Liver (tissue), 9 donors: Measurements from ENCODE around the gene TAS2R13. TPM values are rescaled to one million over a fixed set of nuclear protein-coding genes. Genes with fewer than 3 reads are reported as not detected.

Experiments used
- DNase-seq: peaks from one replicate; pipeline ENCODE4 v3.0.0-alpha.2; 2017; ENCODE audit warnings: low spot score
- H3K27ac ChIP-seq, 2 donors: one replicate each; pipeline ENCODE4 v1.7.0; 2013; ENCODE audit warnings: inconsistent platforms in 2 of 2, low read length in 2 of 2, control low read depth in 1 of 2, low read depth in 1 of 2, mild to moderate bottlenecking in 1 of 2
- H3K27me3 ChIP-seq, 4 donors: one replicate each; pipeline versions ENCODE4 v1.6.1 to v1.7.0; 2013; ENCODE audit warnings: low read length in 3 of 4, inconsistent platforms in 1 of 4, mild to moderate bottlenecking in 1 of 4, moderate library complexity in 1 of 4; ENCODE audit not compliant: control insufficient read depth in 4 of 4, insufficient read depth in 4 of 4
- H3K36me3 ChIP-seq, 4 donors: one replicate each; pipeline versions ENCODE4 v1.6.1 to v1.7.0; 2013; ENCODE audit warnings: low read length in 3 of 4, mild to moderate bottlenecking in 3 of 4, low read depth in 1 of 4, moderate library complexity in 1 of 4; ENCODE audit not compliant: control insufficient read depth in 4 of 4, insufficient read depth in 3 of 4
- H3K4me1 ChIP-seq, 4 donors: one replicate each; pipeline versions ENCODE4 v1.6.1 to v1.7.0; 2013; ENCODE audit warnings: low read length in 3 of 4, mild to moderate bottlenecking in 3 of 4, moderate library complexity in 1 of 4; ENCODE audit not compliant: control insufficient read depth in 4 of 4, insufficient read depth in 4 of 4
- H3K4me3 ChIP-seq, 3 donors: one replicate each; pipeline versions ENCODE4 v1.6.1 to v1.7.0; 2013; ENCODE audit warnings: low read length in 3 of 3, control low read depth in 1 of 3, low read depth in 1 of 3, mild to moderate bottlenecking in 1 of 3
- H3K9ac ChIP-seq, 2 donors: one replicate each; pipeline ENCODE4 v1.7.0; 2013; ENCODE audit warnings: low read length in 2 of 2, mild to moderate bottlenecking in 2 of 2, moderate library complexity in 2 of 2, control low read depth in 1 of 2, low read depth in 1 of 2
- H3K9me3 ChIP-seq, 4 donors: one replicate each; pipeline versions ENCODE4 v1.6.1 to v1.7.0; 2013; ENCODE audit warnings: low read length in 3 of 4; ENCODE audit not compliant: control insufficient read depth in 4 of 4
- ATF3 ChIP-seq: IDR thresholded peaks from 2 replicates; pipeline ENCODE4 v1.6.1; 2016; ENCODE audit warnings: antibody characterized with exemption
- EGR1 ChIP-seq, 2 donors: IDR thresholded peaks; 2 replicates each; pipeline ENCODE4 v1.6.1; 2016 to 2018; ENCODE audit warnings: antibody characterized with exemption in 2 of 2, low read depth in 2 of 2
- FOXA1 ChIP-seq: IDR thresholded peaks from 2 replicates; pipeline ENCODE4 v1.6.1; 2016; ENCODE audit warnings: antibody characterized with exemption
- HNF4G ChIP-seq: IDR thresholded peaks from 2 replicates; pipeline ENCODE4 v1.6.1; 2016; ENCODE audit warnings: antibody characterized with exemption
- MAX ChIP-seq: IDR thresholded peaks from 2 replicates; pipeline ENCODE4 v1.6.1; 2016; ENCODE audit warnings: antibody characterized with exemption
- RAD21 ChIP-seq, 2 donors: IDR thresholded peaks; 2 replicates each; pipeline ENCODE4 v1.6.1; 2016; ENCODE audit warnings: antibody characterized with exemption in 2 of 2, mild to moderate bottlenecking in 2 of 2
- REST ChIP-seq: IDR thresholded peaks from 2 replicates; pipeline ENCODE4 v1.6.1; 2016; ENCODE audit warnings: antibody characterized with exemption, mild to moderate bottlenecking
- ZBTB33 ChIP-seq: IDR thresholded peaks from 2 replicates; pipeline ENCODE4 v1.6.1; 2016; ENCODE audit warnings: antibody characterized with exemption
- WGBS: extraction: QIAGEN DNeasy Blood & Tissue Kit; methylation state at CpG from one replicate; pipeline ENCODE4 v1.1.7; 2013; 5-methylcytosine and 5-hydroxymethylcytosine counted together
- polyA plus RNA-seq, 2 donors: library from polyadenylated mRNA; stranded (reverse) in 1 of 2; unstranded in 1 of 2; fragments of 200-250 nt in 1 of 2; fragments of >200 nt in 1 of 2; fragmentation: Nextera tagmentation in 1 of 2; extraction: Ambion mirVana in 1 of 2; gene quantifications; one replicate each; pipeline versions ENCODE4 v1.2.1 to v1.2.3, GENCODE V29; 2013 to 2015
- total RNA-seq, 2 donors: library from RNA; depleted of rRNA; stranded (reverse); fragments of >200 nt; gene quantifications; one replicate each; pipeline ENCODE4 v1.2.3, GENCODE V29; 2014
- donor health status: healthy.
- donor health status: healthy.
- donor health status: healthy.
- donor health status: healthy.
- donor health status: healthy.

The TAS2R13 gene
- total and polyA plus RNA-seq, 4 donors = 0.10 to 6.2 (median 0.51) TPM; not detected in 1

- TF ChIP-seq FOXA1 (no peak), ZBTB33 (no peak), HNF4G (no peak), REST (no peak), MAX (no peak), ATF3 (no peak), RAD21 (IDR thresholded peaks at IDR 0.05) (no peak), EGR1 (IDR thresholded peaks at IDR 0.05; ENCODE audit: low read depth in 2 of 2) (no peak)
- 71% methylated on average over 2 of the region's 2 CpGs for WGBS
- Histone ChIP-seq H3K9ac (no peak overlapping the region), H3K27ac (no peak overlapping the region), H3K36me3 (peaks cover 0 to 8% (median 0%) of the 10 kb centered on the region in 4 donors), H3K4me3 (no peak overlapping the region), H3K4me1 (no peaks in the 10 kb centered on the region), H3K9me3 (no peaks in the 10 kb centered on the region), H3K27me3 (no peaks in the 10 kb centered on the region)
- no peak for DNase-seq
Observed at GRCh38 chr12:10861366-10861765, 48.0 kb downstream of the TAS2R13 start.

Other genes with a start within 250 kb of the TAS2R13 start
- gene STYK1, start 235.5 kb downstream of the TAS2R13 start, total RNA-seq = 1 to 10 TPM in 1 of 2 donors, under 1 TPM in 1; 0.08 to 1.3 TPM
- gene STYK1, start 235.5 kb downstream of the TAS2R13 start, polyA plus RNA-seq = under 1 TPM in 1 of 2 donors, not detected in 1; 0.03 TPM
- gene YBX3, start 186.2 kb downstream of the TAS2R13 start, total RNA-seq = 100 to 1,000 TPM in 1 of 2 donors, 1 to 10 TPM in 1; 9.2 to 116 TPM
- 10 to 100 TPM in 1 of 2 donors, 1 to 10 TPM in 1; 6.8 to 22.3 TPM for gene YBX3, start 186.2 kb downstream of the TAS2R13 start, polyA plus RNA-seq
- under 1 TPM in 1 of 2 donors, not detected in 1; 0.42 TPM for gene TAS2R7, start 106.9 kb downstream of the TAS2R13 start, total RNA-seq
- not detected for gene TAS2R7, start 106.9 kb downstream of the TAS2R13 start, polyA plus RNA-seq
- gene TAS2R8, start 102.3 kb downstream of the TAS2R13 start, total RNA-seq = under 1 TPM in 1 of 2 donors, not detected in 1; 0.25 TPM
- gene TAS2R8, start 102.3 kb downstream of the TAS2R13 start, polyA plus RNA-seq = not detected
- under 1 TPM in 1 of 2 donors, not detected in 1; 0.33 TPM for gene TAS2R9, start 99.4 kb downstream of the TAS2R13 start, total RNA-seq
- gene TAS2R9, start 99.4 kb downstream of the TAS2R13 start, polyA plus RNA-seq = not detected
- 1 to 10 TPM in 1 of 2 donors, under 1 TPM in 1; 0.14 to 3.0 TPM for gene TAS2R10, start 83.2 kb downstream of the TAS2R13 start, total RNA-seq
- gene TAS2R10, start 83.2 kb downstream of the TAS2R13 start, polyA plus RNA-seq = under 1 TPM in 1 of 2 donors, not detected in 1; 0.40 TPM
- 1 to 10 TPM in 1 of 2 donors, under 1 TPM in 1; 0.56 to 3.5 TPM for gene PRR4, start 60.1 kb downstream of the TAS2R13 start, total RNA-seq
- gene PRR4, start 60.1 kb downstream of the TAS2R13 start, polyA plus RNA-seq = 1 to 10 TPM in 1 of 2 donors, under 1 TPM in 1; 0.65 to 2.2 TPM
- 10 to 100 TPM in 1 of 2 donors, 1 to 10 TPM in 1; 9.6 to 29.6 TPM for gene PRH1, start 25.3 kb downstream of the TAS2R13 start, total RNA-seq
- 10 to 100 TPM in 1 of 2 donors, 1 to 10 TPM in 1; 1.3 to 22.6 TPM for gene PRH1, start 25.3 kb downstream of the TAS2R13 start, polyA plus RNA-seq
- gene PRH2, start 19.7 kb upstream of the TAS2R13 start, total RNA-seq = under 1 TPM; 0.23 to 0.42 TPM
- gene PRH2, start 19.7 kb upstream of the TAS2R13 start, polyA plus RNA-seq = under 1 TPM in 1 of 2 donors, not detected in 1; 0.40 TPM
- gene TAS2R14, start 29.7 kb upstream of the TAS2R13 start, total RNA-seq = 1 to 10 TPM; 1.5 to 6.9 TPM
- gene TAS2R14, start 29.7 kb upstream of the TAS2R13 start, polyA plus RNA-seq = 1 to 10 TPM in 1 of 2 donors, under 1 TPM in 1; 0.16 to 1.4 TPM
- gene TAS2R50, start 77.3 kb upstream of the TAS2R13 start, total RNA-seq = 1 to 10 TPM in 1 of 2 donors, under 1 TPM in 1; 0.89 to 7.8 TPM
- gene TAS2R50, start 77.3 kb upstream of the TAS2R13 start, polyA plus RNA-seq = not detected
- gene TAS2R20, start 88.7 kb upstream of the TAS2R13 start, total RNA-seq = 1 to 10 TPM; 1.4 to 5.9 TPM
- under 1 TPM; 0.03 to 0.49 TPM for gene TAS2R20, start 88.7 kb upstream of the TAS2R13 start, polyA plus RNA-seq
- 10 to 100 TPM in 1 of 2 donors, 1 to 10 TPM in 1; 2.1 to 11.8 TPM for gene TAS2R19, start 113.1 kb upstream of the TAS2R13 start, total RNA-seq
- gene TAS2R19, start 113.1 kb upstream of the TAS2R13 start, polyA plus RNA-seq = not detected
- gene TAS2R31, start 121.8 kb upstream of the TAS2R13 start, total RNA-seq = 1 to 10 TPM; 1.3 to 7.4 TPM
- under 1 TPM in 1 of 2 donors, not detected in 1; 0.99 TPM for gene TAS2R31, start 121.8 kb upstream of the TAS2R13 start, polyA plus RNA-seq
- 1 to 10 TPM; 1.1 to 6.7 TPM for gene TAS2R46, start 152.7 kb upstream of the TAS2R13 start, total RNA-seq
- gene TAS2R46, start 152.7 kb upstream of the TAS2R13 start, polyA plus RNA-seq = under 1 TPM in 1 of 2 donors, not detected in 1; 0.35 TPM
- 1 to 10 TPM in 1 of 2 donors, under 1 TPM in 1; 0.84 to 3.8 TPM for gene TAS2R43, start 182.8 kb upstream of the TAS2R13 start, total RNA-seq
- under 1 TPM in 1 of 2 donors, not detected in 1; 0.57 TPM for gene TAS2R43, start 182.8 kb upstream of the TAS2R13 start, polyA plus RNA-seq
- 10 to 100 TPM in 1 of 2 donors, 1 to 10 TPM in 1; 3.4 to 12.0 TPM for gene TAS2R30, start 225.1 kb upstream of the TAS2R13 start, total RNA-seq
- under 1 TPM in 1 of 2 donors, not detected in 1; 0.18 TPM for gene TAS2R30, start 225.1 kb upstream of the TAS2R13 start, polyA plus RNA-seq